Middle frontal gyrus (tissue), 1 donor: ENCODE measurements around the gene HOXA6.

Source experiments
- DNase-seq: peaks from one replicate; pipeline ENCODE4 v3.0.0-alpha.2; 2015; ENCODE audit warnings: low spot score; ENCODE audit errors: extremely low spot score

HOXA6 gene

DNA sequence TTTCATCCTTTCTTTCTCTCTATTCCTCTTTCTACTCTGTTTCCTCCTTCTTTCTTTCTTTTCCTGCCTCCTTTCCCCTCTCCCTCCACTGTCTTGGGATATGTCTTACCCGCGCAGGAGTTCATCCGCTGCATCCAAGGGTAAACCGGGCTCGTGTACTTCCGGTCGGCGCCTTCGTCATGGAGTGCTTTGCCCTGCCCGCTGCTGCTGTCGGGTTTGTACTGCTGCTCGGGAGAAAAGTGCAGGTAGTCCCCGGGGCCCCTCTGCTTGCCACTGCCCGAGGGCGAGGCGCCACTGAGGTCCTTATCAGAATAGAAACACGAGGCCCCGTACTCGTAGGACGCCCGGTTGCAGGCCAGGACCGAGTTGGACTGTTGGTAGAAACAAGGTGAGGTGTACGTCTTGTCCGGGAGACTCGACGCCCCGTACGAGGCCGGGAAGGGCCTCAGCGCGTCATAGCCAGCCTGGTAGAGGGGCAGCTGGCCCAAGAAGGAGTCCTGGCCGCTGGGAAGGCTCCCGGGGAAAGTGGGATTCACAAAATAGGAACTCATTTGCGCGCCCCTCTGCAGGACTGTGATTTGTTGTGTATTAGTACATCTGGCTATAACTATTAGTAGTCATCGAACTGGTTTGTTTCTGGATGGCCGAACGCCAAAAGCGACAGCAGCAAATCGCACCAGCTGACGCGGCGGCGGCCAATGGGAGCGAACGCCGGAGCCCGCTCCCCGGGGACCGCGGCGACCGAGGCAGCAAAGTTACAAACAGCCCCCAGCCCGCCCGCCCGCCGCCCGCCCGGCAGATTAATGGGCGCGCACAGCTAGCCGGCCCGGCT is at the start of gene HOXA6:
TSS of gene HOXA6 (minus strand) at position 576 of the 832 bp plus-strand sequence. CDS start at position 551, 25 bp downstream.
- DNase-seq = no peak

DNA sequence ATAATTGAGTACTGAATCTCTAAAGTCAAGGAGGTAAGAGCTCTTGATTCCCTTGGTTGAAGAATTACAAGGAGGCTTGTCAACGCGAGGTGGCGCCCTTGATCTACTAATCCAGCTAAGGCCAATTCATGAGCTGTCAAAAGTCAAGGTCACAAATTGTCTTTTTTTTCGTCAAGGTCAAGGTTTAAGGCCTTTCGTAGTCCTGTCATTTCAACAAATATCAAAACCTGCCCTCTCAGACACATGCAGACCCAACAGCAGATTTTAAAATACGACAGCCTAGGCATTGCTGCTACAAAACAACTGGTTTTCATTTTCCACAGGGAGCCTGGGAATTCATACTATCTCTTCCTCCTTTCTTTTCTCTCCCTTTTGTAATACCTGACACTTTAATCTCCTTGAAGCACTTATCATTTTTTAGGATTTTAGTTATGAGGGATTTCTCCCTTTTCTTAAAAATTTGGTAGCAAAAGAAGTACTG is 48.8 kb upstream of the HOXA6 start:
- peak; percentile 25 for DNase-seq

DNA sequence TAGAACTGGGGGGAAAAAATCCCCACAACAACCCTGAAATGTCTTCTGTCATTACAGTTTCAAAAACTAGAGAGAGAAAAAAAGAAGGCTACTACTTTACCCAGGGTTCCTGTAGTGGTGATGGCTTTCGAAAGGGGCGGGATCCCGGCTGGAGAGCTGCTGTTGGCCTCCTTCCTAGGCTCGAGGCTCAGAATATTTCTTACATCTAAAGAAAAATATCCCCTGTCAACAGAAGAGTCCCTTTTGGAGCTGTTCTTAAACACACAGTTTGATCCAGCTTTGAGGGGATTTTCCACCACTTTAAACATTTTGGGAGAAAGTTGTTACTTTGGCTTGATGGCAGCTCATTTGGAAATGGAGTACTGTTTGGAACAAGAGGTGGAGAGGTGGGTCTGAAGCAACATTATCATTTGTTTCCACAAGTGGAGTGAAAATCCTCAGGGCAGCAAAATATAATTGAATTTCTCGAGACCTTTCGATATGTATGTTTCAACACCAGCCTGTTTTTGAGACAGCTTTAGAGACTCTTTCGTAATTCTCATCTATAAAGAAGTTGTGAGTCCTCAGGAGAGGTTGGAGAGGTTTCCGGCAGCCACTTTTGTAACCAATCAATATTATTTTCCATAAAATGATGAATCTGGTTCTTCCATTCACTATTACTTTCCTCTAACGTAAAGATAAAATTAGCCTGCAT is 47.3 kb upstream of the HOXA6 start:
- no peak for DNase-seq

DNA sequence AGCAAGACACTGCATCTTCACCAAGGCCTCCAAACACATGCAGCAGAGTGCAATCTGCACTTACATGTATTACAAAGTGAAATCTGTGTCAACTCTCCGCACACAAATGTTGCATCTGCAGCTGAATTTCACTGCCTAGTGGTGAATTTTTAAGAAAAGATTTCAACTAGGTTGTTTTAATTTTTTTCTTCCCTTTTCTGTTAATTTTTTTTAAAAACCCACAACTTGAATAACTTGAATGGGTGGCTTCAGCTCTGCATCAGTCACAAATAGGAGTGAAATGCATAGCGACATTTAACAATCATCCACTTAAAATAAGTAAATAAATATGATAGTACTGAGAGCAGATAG is 46.4 kb upstream of the HOXA6 start:
- no peak for DNase-seq

DNA sequence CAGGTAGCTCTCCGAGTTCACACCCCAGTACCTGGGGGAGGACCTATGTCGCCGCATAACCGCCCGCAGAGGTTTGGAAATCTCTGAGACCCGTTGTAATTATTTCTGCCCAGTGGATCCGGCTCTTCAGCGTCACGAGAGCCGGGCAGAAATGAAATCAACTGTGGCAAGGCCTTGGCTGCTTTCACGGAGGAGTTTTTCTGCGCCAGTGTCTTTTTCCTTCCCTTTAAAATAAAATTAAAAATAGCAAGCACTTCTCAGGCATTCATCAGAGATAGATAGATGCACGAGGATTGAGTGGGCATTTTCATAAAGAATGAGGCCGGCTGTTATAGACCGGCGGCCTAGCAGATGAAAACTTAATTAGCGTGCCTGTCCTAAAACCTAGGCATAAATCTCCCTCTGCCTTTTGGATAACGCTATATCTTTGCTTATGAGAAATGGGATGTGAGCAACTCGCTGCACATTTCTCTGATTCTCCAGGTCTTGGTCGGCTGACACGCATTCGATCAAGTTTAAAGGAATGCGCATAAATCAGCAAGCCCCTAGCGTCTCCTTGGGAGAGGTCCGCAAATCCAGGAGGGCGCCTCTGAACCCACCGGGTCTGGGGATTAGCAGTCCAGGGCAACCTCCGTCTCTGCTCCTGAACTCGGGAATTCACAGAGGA is 45.9 kb upstream of the HOXA6 start:
- no peak for DNase-seq

DNA sequence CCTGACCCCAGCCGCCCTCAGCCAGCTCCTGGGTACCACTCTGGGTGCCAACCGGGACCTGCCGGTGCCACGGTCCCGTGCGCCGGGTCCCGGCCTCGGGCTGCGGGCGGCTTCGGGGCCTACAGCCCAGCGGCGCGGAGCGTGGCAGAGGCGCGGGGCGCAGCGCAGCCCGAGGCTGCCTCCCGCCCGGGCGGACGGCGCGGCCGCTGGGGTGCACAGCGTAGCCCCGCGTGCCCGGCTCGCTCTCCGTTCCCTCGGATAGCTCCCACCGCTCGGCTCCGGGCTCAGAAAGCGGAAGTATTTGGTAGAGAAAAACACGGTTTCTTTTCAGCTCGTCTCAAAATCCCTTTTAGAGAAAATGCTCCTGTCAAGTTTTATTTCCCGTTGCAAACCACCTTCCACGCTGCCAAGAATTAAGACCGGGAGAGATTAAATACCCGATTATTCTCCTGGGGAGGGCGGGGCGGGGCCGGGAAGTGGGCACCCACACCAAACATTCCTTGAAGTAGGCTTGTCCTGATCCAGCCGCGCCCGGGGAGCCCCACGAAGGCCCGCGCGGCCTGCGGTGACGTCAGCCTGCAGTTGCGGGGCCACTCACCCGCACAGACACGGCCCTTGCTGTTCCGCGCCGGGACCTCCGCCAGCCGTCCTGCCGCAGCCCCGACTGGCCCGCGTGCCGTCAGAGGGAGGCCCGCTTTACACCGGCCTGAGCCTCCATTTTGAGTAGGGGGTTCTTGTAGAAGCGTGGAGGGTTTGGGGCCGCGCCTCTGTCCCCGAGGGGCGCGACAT is 45.2 kb upstream of the HOXA6 start:
- no peak for DNase-seq

DNA sequence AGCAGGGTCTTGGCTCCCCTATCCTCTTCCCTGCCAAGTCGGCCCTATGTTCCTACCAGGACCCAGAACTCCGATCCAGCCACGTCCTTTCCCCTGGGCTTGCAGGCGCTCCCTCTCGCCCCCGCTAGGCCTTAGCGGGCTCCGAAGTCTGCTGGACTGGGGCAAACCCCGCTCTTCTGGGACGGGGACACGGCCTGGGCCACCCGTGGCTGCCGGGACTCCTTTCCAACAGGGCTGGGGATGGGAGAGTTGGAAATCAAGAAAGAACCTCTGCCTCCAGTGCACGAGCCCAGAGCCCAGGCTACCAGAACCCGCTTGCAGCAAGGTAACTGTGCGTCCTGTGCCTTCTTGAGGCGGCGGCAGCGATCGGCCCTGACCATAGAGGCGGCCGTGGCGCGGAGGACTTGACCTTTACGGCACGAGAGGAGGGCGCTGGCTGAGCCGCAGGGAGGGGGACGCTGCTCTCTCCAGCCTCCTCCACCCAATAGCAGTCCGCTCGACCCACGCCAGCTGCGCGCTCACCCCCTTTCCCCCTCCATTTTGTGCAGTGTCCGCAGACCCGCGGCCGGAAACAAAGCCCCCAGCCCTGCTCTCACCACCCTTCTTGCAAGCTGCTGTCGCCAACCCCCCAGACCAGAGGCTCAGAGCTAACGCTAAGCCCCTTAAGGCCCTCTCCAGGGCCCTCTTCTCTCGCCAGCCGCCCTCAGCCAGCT is 44.4 kb upstream of the HOXA6 start:
- DNase-seq = no peak

DNA sequence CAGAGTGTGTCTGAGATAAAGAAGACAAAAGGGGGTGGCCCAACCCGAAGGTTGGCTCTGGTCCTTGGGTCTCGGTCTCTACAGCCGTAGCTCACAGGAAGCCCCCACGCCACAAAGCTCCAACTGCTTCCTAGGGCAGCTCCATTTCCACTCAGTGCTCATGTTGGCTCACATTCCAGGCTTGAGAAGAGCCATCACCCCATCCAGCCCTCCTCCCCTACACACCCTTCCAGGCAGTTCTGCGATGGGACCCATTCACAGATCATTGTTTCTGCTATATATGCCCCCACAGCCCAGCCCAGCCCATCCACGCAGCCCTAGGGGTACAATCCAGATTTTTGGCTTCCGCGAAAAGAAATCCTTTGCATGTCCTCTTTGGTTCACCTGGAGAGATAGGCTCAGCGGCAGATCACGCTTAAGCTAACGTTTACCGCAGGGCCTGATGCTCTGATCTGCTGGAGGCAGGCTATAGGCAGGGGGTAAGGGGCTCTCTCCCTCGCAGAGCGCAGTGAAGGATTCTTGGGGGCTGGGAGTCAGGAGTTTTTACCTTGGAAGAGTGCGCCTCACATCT is 43.7 kb upstream of the HOXA6 start:
- no peak for DNase-seq

DNA sequence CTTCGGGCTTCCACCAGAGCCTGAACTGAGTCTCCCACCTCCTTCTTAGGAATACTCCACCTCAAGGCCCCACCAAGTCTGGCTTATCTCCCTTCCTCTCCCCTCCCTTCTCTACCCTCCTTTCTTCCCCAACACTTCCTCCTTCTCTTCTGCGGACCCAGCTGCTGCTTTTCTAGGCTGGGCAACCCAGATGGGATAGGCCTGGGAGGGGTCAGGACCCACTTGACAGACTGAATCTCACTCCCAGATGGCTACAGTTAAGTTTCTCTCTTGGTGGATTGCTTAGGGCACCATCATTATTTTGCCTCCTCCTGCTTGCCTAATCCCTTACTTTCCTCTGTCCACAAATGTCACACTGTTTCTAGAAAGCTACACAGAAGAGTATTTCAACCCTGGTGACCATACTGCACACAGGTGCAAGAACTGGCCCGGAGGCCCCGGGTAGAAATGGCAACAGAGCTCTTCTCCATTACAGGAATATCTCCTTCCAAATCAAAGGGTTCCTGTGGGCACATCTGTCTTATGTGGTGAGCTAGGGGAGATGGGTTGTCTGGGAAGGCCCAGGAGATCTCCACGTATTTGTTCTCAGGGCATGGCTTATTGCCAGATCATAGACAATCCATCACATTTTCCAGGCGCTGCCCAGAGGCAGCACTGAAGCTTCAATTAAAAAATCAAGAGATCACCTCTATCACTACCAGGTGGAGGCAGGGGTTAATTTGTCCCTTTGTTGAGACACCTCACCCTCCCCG is 42.6 kb upstream of the HOXA6 start:
- no peak for DNase-seq

DNA sequence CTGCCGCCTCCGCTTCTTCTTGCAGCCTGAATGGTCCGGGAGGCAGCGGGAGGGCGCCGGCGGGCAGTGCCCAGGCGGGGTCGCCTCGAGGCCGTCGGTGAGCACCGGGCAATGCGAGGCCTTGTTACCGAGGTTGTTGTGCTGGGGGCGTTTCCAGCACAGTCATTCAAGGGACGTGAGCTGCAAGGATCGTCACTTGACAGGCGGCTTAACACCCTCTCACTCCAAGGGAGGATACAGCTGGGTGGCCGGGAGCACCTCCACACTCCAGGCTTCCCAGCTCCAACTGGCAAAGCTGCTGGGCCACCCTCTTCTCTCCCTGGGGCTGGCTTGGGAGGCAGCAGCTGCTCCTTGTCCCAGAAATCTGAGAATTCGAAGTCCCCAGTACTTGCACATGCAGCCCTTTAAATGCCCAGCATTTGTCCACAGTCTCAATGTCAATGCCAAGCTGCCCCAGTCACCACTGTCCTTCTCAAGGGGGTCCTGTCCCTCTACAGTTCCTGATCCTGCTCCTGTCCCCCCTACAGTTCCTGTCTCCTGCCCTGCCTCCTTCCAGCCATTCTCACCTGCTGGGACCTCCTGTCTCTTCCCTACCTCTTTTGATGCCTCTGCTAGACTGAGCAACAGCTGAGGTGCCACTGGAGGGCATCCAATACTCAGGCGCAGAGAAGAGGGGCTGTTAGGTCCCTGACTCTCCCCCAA is 41.9 kb upstream of the HOXA6 start:
- DNase-seq = no peak

DNA sequence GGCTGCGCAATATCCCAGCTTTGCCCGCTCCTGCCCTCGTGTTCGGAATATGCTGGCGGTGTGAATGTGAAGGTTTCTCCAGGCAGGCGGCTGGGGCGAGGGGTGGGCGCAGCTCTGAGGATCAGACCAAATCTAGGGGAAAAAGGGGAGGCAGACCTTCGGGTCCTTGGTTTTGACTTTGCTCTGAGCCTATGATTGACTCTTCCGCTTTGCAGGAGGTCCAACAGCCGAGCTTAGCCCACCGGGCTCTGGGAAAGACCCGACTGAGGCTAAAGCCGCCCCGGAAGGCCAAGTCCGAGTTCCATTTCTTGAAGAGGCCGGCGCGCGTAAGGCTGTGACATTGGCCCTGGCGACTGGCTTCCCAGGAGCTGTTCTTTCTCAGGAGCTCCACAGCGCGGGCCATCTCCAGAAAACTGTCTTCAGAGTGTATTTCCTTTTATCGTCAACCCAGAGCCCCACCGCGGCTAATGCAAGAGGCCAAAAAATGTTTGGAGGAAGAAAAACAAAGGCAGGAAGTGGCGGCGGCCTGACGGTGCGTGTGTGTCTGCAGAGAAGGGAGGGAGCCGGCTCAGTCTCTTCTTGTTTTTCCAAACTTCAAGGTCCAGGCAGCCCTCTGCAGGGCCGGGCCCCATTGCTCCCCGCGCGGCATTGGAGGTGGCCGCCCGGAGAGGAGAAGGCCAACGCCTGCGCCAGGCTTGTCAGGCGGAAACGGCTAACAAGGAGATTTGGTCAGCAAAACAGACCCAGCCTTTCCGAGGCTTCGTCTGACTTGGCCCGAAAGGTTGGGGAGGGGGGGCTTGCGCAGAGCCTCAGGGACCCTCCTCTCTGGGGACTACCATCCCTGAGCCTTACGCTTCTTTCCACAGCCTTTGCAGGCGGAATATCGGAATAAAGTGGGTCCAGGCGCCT is 41.1 kb upstream of the HOXA6 start:
- DNase-seq = no peak

DNA sequence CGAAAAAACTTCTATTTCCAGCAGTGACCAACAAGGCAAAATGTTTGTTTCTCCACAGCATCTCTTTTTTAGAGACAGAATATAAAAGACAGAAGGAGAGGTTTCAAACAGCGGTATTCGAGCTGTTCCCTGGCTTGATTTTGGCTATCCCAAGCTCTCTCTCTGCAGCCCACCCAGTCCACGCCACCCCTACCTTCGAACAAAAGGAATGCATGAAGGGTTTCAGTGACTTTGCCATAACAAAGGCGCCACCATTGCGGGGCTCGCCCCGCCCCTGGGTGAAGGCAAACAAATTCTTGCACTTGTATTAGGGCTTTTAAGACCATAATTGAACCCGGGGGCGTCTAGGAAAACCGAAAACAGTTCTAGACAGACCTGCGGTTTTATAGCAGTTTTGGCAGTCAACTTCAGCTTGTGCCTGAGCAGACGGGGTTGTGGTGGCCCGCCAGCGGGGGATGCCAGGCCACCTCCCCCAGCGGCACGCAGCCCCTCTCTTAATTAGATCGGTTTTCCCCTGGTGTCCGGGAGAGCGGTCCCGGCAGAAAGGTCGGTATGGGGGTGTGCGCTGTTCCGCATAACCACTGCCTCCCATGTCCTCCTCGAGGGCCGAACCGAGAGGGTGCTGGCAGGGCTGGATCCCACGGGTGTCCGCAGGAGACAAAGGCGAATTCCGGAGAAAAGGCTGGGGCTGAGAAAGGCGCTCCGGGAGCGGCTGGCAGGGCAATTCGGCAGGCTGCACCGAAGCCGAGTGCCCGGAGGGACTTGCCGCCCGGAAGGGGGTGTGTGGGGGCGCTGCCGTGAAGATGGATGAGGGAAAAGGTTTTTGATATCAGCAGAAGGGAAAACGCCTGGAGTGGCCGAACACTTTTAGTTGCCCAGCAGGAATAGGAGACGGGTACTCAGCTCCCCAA is 40.2 kb upstream of the HOXA6 start:
- DNase-seq = no peak

DNA sequence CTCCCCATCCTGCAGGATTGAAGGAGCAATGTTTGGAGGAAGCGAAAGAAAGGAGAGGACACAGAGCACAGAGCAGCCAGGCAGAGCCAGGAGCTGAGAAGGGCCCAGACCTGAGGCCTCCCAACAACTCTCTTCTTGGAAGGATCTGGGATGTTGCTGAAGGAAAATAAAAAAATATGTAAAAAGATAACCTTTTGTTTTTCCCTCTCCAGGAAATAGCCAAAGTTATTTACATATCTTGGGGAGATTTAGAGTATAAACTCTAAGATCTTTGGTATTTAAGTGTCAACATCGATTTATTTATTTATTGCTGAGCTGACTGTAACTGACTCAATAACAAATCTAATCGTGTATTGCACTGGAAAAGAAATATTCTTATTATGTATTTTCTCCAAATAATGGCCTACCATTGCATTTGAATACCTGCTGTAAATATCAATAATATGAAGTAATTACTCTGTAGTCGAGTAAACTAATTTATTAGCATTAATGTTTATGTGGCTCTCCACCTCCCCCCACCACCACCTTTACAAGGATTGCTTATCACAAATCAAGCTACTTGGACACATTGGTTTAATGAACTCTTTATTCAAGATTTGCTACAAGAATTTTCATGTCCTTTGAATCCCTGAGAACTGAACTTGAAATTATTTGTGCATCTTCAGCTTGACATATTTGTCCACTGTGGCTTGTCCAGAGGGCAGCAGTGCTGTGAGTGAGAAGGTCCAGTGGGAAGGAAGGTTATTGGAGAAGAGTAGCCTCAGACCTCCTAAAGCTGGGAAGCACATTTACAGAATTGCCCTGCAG is 39.3 kb upstream of the HOXA6 start:
- DNase-seq = no peak

DNA sequence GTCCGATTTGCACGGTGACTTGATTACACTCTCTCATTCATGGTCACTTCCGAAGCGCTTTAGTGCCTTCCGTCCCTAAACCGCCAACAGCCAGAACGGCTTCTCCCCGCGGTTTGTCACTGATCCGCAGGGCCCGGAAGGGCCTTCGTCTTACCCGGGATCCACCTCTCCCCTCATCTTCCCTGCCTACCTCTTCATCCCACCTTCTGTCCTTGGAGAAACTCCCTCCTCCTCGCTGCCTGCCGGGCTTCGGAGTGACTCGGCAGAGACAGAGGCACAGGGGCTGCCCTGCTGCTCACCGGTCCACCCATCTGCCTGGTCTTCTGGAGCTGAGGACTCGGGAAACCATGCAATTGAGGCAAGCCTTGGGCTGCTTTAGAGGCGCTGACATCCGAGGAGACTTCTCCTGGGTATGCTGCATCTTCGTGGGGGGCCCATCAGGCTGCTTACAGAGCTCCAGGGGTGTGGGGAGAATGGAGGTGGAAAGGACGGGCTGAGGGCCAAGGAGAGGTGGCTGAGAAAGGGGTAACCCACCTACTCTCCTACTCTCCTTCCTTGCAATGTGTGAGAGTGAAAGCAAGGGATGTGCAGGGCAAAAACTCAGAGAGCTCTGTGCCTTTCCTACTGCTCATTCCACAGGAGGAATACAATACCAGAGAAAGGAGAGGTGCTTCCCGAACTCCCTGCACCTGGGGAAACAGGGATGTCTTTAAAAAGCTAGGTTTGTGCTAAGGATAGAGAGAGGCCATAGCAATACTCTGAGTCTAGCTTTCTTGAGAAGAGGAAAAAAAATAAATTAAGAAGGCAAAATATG is 38.5 kb upstream of the HOXA6 start:
- no peak for DNase-seq
